GM21786 (cell line): ENCODE results near the gene PPP1R3D.
A peak's percentile ranks its signal among the peaks of the same experiment; 100 is the strongest.
"Not testable (repeated sequence)": the region's sequence is repeated elsewhere in the genome, so short reads cannot be mapped to it uniquely, and the experiment has no call there.

Experiments
- ATAC-seq: cut with Tn5 transposase; IDR thresholded peaks from one replicate; pipeline ENCODE4 v1.9.1; 2021; ENCODE audit not compliant: unreplicated experiment

Gene PPP1R3D, protein sequence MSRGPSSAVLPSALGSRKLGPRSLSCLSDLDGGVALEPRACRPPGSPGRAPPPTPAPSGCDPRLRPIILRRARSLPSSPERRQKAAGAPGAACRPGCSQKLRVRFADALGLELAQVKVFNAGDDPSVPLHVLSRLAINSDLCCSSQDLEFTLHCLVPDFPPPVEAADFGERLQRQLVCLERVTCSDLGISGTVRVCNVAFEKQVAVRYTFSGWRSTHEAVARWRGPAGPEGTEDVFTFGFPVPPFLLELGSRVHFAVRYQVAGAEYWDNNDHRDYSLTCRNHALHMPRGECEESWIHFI

DNA sequence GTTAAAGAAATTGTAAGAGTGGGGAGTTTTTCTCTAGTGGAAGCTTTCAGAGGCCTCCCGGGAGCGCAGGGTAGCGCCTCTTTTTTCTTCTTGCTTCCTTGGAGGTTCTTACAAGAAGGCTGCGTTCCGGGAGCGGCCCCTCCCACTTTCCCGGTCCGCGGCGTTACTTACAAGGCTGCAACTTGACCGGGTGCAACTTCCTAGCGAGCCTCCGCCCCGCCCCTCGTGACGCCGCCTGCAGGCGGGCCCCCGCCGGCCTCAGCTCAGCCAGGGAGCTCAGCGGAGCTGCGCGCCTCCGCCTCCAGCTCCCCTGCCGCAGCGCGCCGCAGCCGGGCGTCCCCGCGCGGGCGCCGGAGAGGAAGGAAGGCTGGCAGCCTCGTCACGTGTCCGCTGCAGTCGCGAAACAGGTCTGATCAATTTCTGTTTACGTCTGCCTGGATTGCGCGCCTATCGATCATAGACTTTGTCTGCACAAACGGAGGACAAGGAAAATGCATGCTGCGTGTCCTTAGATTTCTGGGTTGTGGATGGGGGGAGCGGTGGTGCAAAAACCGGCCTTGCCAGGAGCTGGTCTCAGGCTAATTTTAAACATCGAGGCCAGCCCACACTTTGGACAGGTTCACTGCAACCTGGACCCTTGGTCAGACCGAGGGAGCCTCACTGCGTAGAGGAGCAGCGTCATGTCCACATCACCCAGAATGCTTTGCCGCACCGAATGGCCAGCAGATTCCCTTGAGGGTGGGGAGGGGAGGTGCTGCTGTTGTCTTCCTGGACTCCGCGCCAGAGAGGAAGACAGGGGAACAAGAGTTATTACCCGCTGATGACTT is at the start of gene PPP1R3D, which contains the start of gene FAM217B:
PPP1R3D (minus strand) TSS at position 177 of the 827 bp plus-strand sequence. CDS start 374 bp downstream, outside the sequence.
FAM217B (plus strand) TSS at position 261 of the 827 bp plus-strand sequence. CDS start 3,555 bp downstream, outside the sequence.
- ATAC-seq = peak; percentile 87

DNA sequence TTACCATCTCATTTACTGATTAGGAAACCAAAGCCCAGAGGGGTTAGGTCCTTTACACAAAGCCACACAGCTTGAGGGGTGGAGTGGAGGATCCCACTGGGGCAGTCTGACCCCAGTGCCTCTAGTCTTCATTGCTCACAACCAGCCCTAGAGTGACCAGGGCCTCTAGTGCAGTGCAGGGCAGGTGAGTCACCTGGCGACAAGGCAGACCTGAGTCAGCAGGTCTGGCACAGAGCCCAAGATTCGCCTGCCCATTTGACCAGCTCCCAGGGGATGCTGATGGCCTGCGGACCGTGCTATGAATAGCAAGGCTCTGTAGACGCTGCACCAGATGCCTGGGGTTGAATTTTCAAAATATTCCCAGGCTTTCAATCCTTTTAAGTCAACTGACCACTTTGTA is 48.0 kb upstream of the PPP1R3D start:
- no peak for ATAC-seq

DNA sequence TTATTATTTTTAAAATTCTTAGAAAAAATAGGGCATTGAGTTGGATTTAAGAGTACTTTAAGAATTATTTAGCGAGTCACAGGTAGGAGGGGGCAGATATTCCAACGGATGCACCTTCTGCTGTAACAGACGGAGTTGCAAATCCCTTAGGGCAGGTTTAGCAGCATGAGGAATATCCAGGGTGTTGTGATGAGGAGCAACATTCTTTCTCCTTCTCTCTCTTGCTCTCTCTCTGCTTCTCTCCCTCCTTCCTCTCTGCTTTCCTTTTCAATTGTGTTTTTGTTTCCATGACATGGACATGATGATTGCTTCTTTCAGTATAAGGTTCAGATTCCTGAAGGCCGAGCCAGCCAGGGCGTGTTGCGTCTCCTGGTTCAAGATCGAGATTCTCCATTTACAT is 47.0 kb upstream of the PPP1R3D start:
- no peak for ATAC-seq

DNA sequence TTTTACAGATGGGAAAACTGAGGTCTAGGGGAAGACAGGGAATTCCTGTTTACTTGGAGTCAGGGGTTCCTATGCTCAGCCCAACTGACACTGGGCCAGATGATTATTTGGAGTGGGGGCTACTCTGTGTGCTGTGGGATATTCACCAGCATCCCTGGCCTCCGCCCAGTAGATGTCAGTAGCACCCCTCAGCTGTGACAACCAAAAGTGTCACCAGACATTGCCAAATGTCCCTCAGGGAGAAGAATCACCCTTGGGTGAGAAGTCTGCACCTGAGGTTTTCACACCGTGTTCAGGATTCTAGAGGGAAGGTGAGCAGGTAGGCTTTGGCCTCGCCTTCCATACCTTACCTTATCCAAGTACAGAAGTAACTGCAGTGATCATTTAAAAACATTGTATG is 45.8 kb upstream of the PPP1R3D start:
- no peak for ATAC-seq

DNA sequence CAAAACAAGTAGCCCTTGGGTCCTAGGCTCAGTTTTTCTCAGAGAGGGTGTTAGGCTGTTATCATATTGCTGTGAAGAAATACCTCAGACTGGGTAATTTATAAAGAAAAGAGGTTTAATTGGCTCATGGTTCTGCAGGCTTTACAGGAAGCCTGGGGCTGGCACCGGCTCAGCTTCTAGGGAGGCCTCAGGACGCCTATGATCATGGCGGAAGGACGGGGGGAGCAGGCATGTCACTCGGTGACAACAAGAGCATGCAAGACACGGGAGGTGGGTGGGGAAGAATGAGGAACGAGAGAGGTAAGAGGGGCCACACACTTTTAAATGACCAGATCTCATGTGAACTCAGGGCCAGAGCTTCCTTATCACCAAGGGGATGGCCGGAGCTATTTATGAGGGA is 45.1 kb upstream of the PPP1R3D start:
- no peak for ATAC-seq

DNA sequence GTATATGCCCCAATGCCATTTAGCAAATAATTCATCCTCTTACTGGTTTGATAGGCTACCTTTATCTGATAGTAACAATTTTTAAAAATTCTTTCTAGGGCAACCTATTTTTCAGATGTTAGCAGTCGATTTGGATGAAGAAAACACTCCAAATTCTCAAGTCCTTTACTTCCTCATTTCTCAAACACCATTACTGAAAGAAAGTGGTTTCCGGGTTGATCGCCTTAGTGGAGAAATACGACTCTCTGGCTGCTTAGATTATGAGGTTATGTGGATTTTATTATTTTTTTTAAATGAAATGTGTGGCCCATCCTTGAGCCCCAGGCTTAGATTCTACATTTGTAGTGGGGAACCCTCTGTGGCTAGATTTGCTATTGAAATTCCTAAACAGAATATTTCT is 44.4 kb upstream of the PPP1R3D start:
- ATAC-seq = no peak

DNA sequence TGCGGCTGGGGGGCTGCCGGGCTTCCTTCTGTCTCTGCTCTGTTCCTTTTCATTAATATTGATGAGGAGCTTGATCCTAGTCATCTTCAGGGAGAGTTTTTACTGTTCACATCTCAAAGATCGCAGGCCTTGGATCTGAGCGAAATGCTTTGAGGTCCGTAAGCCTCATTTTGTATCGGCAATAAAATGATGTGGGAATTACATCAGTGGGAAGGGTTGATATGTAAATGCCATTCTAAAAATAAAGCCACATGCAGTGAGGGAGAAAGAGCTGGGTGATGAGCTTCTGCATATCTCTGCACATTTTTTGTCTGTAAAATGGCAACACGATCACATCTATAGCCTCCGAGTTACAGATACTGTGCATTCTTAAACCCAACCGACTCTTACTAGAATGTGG is 43.0 kb upstream of the PPP1R3D start:
- ATAC-seq = no peak

DNA sequence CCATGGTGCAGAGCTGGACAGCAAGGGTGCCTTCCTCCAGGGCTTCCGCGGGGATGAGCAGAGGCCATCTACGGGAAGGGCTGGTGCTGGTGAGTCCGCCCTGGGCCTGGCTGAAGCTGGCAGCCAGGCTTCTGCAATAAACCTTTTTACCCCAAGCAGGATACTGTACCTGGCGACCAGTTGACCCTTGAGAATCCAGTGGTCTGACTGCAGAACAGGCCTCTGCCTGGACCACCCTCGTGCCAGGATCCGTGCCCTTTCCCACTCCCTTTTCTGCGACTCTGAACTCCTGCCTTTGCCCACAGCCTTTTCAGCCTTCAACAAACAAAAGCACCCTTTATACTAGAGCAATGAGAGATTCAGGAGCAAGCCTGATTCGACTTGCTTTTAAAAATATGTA is 37.0 kb upstream of the PPP1R3D start:
- no peak for ATAC-seq

DNA sequence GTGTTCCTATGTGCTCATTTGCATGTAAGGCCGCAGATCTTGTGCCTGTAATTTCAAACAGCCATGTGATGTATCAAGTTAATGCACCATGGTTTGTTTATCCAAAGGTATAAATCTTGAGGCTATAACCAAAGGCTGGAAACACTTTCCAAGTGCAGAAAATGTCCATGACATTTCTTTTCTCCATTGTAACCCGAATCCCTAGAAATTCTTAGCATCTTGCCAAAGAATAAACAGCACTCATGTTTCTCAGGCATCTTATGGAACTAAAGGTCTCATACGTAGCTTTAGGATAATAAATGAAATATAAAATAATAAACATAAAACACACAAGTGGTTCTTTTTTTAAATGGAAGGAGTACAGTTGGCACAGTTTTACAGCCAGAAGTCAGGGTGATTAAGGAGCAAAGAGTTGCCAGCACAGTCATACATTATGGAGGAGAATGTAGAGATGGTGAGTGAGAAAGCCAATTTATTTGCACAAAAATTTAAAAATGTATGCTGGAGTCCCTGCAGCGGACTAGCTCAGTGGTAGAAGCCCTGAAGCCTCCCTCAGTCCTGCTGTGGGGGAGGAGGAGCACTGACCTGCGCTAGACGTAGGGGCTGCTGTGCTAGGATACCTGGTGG is 36.2 kb upstream of the PPP1R3D start:
- no peak for ATAC-seq

DNA sequence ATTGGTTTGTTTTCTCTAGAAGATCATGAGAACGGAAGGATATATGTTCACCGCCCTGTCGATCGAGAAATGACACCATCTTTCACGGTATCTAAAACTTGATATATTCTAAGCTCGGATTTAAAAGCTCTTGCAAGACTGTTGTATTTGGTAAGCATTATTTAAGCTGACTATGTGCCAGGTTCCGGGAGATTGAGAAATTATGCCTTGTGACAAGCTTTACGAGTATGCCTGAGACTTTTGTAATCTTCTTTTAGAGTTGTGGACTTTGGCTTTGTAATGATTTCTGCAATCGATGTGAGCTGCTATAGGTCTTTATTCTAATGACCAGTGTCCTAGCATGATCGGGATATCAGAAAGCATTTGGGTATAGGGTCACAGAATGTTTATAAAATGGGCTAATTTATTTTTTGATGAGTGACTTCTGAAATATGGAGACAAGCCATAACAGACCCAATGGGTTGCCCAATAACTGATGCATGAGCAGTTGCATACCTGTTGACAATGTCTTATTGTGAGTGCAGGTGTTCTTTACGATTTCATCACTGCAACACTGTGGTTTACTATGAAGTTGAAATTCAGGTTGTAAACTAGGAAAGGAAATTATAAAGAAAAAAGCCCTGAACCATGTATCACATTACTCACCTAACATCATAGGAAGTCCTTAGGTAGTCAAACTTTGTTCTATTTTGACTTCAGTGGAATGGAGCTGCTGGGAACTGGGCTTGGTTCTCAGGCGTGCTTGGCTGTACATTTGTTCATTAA is 32.1 kb upstream of the PPP1R3D start:
- ATAC-seq = no peak

DNA sequence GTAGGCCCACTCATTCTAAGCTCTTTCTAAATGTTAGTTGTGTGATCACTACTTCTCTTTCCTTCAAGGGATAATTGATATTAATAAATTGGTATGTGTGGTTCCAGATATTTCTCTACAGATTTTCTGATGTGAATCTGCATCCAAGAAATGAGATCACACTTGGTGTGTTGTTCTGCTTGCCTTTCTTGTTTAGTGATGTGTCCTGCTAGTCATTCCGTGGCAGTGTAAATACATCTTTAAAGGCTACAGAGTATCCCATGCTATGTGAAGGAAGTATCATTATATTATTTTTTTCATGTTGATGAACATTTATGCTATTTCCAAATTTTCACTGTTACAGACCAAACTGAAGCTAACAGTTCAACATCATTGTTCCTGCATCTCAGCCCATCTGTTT is 31.3 kb upstream of the PPP1R3D start:
- no peak for ATAC-seq

DNA sequence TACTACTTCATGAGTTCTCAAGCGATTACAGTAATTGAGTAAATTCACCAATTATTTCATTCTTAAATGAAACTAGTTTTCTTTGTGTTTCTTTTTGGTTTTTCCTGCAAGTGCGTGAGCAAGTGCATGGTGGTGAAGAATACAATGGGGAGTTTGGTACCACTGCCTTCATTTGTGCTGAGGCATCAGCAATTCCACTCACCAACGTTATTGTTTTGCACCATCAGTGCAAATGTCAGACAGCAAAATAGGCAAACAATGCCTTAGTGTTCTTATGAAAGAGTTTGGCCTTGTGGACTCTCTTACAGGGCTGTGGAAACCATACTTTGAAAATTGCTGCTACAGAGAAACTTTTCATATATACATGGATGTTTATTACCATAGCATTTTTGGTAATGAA is 26.3 kb upstream of the PPP1R3D start:
- ATAC-seq = no peak

DNA sequence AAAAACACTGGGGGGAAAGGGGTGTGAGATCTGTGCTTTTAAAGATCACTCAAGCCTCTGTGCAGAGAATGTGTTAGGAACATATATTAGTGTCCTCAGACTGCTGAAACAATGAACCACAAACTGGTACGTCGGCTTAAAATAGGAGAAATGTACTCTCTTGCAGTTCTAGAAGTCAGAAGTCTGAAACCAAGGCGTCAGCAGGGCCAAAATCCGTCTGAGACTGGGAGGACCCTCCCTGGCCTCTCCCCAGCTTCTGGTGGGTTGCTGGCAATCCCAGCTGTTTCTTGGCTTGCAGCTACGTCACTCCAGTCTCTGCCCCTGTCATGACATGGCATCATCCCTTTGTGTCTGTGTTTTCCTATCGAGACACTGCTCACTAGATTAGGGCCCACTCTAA is 22.1 kb upstream of the PPP1R3D start:
- ATAC-seq = no peak

DNA sequence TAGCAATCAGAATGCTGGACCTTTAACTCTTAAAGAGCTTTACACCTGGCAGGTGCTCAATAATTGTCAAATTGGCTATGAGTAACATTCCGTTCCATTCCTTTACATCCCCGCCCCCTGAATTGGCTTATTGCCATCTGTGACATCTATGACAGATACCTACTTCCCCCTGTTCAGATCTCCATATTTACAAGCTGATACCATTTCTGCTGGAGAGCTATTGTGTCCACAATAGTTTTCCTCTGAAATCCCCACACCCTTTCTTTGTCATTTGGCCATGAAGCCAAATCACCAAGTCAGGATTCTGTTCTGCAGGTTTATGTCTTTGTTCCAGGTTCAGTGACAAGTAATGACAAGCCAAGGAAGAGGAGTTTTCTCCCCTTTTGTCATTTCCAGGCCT is 21.3 kb upstream of the PPP1R3D start:
- no peak for ATAC-seq

DNA sequence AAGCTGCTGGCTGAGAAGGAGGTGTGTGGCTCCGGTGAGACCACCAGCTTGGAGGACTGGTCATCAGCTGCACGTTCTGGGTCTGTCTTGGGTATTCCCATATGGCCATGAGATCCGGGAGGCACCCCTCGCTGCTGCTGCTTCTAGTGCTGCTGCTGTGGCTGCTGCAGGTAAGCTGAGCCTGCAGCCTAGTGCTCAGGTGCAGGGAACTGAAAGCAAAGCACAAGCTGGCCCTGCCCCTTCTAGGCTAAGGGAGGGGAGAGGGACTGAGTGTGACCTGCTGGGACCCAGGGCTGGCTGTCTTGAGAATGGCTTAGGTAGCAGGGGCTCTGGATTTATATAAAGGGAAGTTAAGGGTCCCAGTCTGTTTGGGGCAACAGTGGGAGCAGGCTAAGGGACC is 18.5 kb upstream of the PPP1R3D start:
- ATAC-seq = no peak

DNA sequence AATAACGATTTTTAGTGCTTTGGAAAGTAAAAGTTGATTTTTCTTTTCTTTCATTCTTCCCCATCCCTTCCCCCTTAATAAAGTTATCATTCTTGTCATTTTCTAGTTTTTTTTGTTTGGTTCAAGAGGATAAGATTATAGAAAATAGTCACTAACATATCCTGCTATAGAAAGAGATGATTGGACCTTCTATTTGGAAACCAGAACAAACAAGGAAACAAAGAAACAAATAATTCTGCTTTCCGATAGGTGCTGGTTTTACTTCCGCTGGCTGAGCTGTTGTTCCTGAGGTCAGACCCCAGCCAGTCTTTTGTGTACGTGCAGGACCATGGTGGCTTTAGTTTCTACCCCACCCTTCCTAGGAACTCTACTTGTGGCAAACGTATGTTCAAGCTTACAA is 18.0 kb upstream of the PPP1R3D start, which contains the start of gene CDH26:
CDH26 (plus strand) TSS at position 301 of the 400 bp plus-strand sequence. CDS start 304 bp downstream, outside the sequence.
- ATAC-seq = no peak

DNA sequence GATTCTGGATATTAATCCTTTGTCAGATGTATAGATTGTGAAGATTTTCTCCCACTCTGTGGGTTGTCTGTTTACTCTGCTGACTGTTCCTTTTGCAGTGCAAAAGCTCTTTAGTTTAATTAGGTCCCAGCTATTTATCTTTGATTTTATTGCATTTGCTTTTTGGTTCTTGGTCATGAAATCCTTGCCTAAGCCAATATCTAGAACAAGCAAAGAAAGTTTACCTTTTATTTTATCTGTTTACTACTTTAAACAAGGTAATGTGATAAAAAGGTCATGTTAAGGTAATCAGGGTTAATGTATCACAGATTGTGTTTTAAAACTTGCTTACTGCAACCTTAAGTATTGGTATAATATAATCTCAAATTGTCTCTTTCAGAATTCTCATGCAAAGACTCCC is 17.5 kb upstream of the PPP1R3D start:
- not testable (repeated sequence) for ATAC-seq

DNA sequence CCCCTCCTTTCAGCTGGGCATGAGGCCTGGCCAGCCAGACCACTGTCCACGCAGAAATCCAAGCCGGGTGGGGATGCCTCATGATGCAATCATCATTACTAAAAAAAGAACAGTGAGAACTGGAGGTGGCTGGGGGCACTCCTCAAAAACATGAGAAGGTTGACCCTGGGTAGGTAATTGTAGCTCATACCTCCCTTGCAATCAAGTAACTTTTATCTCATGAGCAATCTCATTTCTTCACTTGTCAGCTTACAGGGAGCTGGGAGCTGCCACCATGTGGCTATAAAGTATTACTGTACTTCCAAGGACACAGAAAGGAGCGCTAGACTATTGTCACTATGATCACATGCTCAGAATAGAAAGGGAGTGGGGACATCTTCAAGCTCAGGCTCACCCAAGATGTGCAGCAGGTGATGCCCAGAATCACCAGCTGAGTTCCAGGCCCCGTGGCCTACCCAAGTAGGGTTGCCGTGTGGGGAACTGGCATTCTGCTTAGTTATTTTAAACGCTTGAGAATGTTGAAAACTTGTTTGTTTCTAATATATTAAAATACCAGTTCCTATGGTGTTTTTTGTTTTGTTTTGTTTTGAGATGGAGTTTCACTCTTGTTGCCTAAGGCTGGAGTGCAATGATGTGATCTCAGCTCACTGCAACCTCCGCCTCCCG is 15.2 kb upstream of the PPP1R3D start:
- ATAC-seq = no peak

DNA sequence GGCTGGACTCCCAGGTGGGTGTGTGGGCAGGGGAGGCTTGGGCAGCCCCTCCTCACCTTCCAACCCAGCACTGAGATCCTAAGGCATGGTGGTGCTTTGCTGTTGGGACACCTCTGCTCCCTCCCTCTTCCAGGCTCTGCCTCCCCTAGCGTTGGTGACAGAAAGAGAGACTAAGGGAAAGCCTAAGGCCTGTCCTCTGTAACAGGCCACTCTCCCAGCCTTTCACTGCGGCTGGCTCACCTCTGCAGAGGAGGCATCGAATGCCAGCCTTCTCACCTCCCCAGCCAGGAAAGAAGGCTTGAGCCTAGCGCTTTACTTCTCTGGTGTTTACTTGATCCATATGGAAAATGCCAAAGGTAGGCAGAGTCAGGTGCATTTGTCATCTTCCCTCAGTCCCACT is 14.6 kb upstream of the PPP1R3D start:
- no peak for ATAC-seq

DNA sequence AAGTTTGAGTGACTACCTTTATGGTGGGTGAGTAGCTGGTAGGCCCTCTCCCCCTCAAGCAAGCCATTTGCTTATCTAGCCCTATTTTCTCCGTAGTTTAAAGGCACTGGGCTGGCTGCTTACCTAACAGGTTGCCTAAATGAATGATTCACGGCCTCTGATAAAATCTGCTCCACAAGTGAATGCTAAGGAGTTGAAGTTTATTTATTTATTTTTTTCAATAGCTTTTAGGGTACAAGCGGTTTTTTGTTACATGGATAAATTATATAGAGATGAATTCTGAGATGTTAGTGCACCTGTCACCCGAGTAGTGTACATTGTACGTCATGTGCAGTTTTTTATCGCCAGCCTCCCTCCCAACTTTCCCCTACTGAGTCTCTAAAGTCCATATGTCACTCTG is 9.8 kb upstream of the PPP1R3D start:
- no peak for ATAC-seq
